ENCODE data around the gene TBCD. TPM values are rescaled to one million over a fixed set of nuclear protein-coding genes. Genes with fewer than 3 reads are reported as not detected.
A peak's percentile ranks its signal among the peaks of the same experiment; 100 is the strongest.

Gene TBCD
- total and polyA plus RNA-seq, 5 donors from 2014 or later = 39.2 to 146 (median 86.4) TPM

- Mint-ChIP-seq H3K4me3 (no peak overlapping the region), H3K9me3 (no peaks in the 10 kb centered on the region), H3K36me3 (peaks cover 4% of the 10 kb centered on the region), H3K4me1 (no peaks in the 10 kb centered on the region), H3K27ac (no peak overlapping the region), H3K27me3 (no peaks in the 10 kb centered on the region)
- Histone ChIP-seq H3K27ac (ENCODE audit: insufficient read depth, low read length, poor library complexity, severe bottlenecking) (no peak overlapping the region), H3K27me3 (ENCODE audit: control insufficient read depth, insufficient read depth, low read length) (no peaks in the 10 kb centered on the region), H3K4me1 (ENCODE audit: control insufficient read depth, insufficient read depth, low read length, poor library complexity, severe bottlenecking) (no peaks in the 10 kb centered on the region), H3K4me3 (ENCODE audit: low read depth, low read length) (no peak overlapping the region), H3K9me3 (ENCODE audit: control insufficient read depth in 2 of 2, low read length in 2 of 2) (no peaks in the 10 kb centered on the region), H3K36me3 (ENCODE audit: control insufficient read depth, insufficient read depth, low read length) (no peaks in the 10 kb centered on the region)
- DNase-seq (no peak), ATAC-seq (ENCODE audit: low read depth in 2 of 2) (no peak)
Observed at GRCh38 chr17:82970067-82970466, 218.2 kb downstream of the TBCD start.

- H3K4me3 Mint-ChIP-seq = no peak overlapping the region
- no peak for ATAC-seq (ENCODE audit: low read depth in 2 of 2)
- no peaks in the 10 kb centered on the region for H3K9me3 Mint-ChIP-seq
- H3K4me1 Mint-ChIP-seq = no peaks in the 10 kb centered on the region
- H3K27me3 ChIP-seq (ENCODE audit: control insufficient read depth, insufficient read depth, low read length) = no peaks in the 10 kb centered on the region
- H3K27ac Mint-ChIP-seq = no peak overlapping the region
- no peaks in the 10 kb centered on the region for H3K4me1 ChIP-seq (ENCODE audit: control insufficient read depth, insufficient read depth, low read length, poor library complexity, severe bottlenecking)
- no peak for DNase-seq
- no peak overlapping the region for H3K27ac ChIP-seq (ENCODE audit: insufficient read depth, low read length, poor library complexity, severe bottlenecking)
- no peaks in the 10 kb centered on the region for H3K9me3 ChIP-seq (ENCODE audit: control insufficient read depth in 2 of 2, low read length in 2 of 2)
- H3K36me3 Mint-ChIP-seq = peaks cover 4% of the 10 kb centered on the region
- H3K27me3 Mint-ChIP-seq = no peaks in the 10 kb centered on the region
- no peak overlapping the region for H3K4me3 ChIP-seq (ENCODE audit: low read depth, low read length)
- H3K36me3 ChIP-seq (ENCODE audit: control insufficient read depth, insufficient read depth, low read length) = no peaks in the 10 kb centered on the region
Observed at GRCh38 chr17:82970818-82971590, 219.1 kb downstream of the TBCD start.

- Mint-ChIP-seq H3K27ac (no peak overlapping the region), H3K4me1 (peaks cover 0 to 2% (median 0%) of the 10 kb centered on the region in 4 donors), H3K36me3 (peaks cover 4% of the 10 kb centered on the region), H3K27me3 (no peaks in the 10 kb centered on the region), H3K9me3 (no peaks in the 10 kb centered on the region), H3K4me3 (no peak overlapping the region)
- no peaks in the 10 kb centered on the region for H3K4me1 ChIP-seq (ENCODE audit: control insufficient read depth, insufficient read depth, low read length, poor library complexity, severe bottlenecking)
- H3K36me3 ChIP-seq (ENCODE audit: control insufficient read depth, insufficient read depth, low read length) = no peaks in the 10 kb centered on the region
- no peak overlapping the region for H3K4me3 ChIP-seq (ENCODE audit: low read depth, low read length)
- H3K27me3 ChIP-seq (ENCODE audit: control insufficient read depth, insufficient read depth, low read length) = no peaks in the 10 kb centered on the region
- ATAC-seq (ENCODE audit: low read depth in 2 of 2) (no peak), DNase-seq (no peak)
- H3K9me3 ChIP-seq (ENCODE audit: control insufficient read depth in 2 of 2, low read length in 2 of 2) = no peaks in the 10 kb centered on the region
- no peak overlapping the region for H3K27ac ChIP-seq (ENCODE audit: insufficient read depth, low read length, poor library complexity, severe bottlenecking)
Observed at GRCh38 chr17:82972836-82973372, 221.0 kb downstream of the TBCD start.

GRCh38 chr17:82973456-82974135 is 221.7 kb downstream of the TBCD start:
- Histone ChIP-seq H3K36me3 (ENCODE audit: control insufficient read depth, insufficient read depth, low read length) (no peaks in the 10 kb centered on the region), H3K27ac (ENCODE audit: insufficient read depth, low read length, poor library complexity, severe bottlenecking) (no peak overlapping the region), H3K9me3 (ENCODE audit: control insufficient read depth in 2 of 2, low read length in 2 of 2) (no peaks in the 10 kb centered on the region), H3K27me3 (ENCODE audit: control insufficient read depth, insufficient read depth, low read length) (no peaks in the 10 kb centered on the region), H3K4me3 (ENCODE audit: low read depth, low read length) (no peak overlapping the region), H3K4me1 (ENCODE audit: control insufficient read depth, insufficient read depth, low read length, poor library complexity, severe bottlenecking) (peaks cover 7% of the 10 kb centered on the region)
- no peak overlapping the region for H3K27ac Mint-ChIP-seq
- H3K4me3 Mint-ChIP-seq = no peak overlapping the region
- no peak for DNase-seq
- peaks cover 4% of the 10 kb centered on the region for H3K36me3 Mint-ChIP-seq
- peaks cover 3 to 9% (median 5%) of the 10 kb centered on the region in 4 donors for H3K4me1 Mint-ChIP-seq
- no peak for ATAC-seq (ENCODE audit: low read depth in 2 of 2)
- no peaks in the 10 kb centered on the region for H3K9me3 Mint-ChIP-seq
- H3K27me3 Mint-ChIP-seq = no peaks in the 10 kb centered on the region

- no peaks in the 10 kb centered on the region for H3K9me3 Mint-ChIP-seq
- no peak for ATAC-seq (ENCODE audit: low read depth in 2 of 2)
Observed at GRCh38 chr17:82974136-82974952, 222.5 kb downstream of the TBCD start.

GRCh38 chr17:82976982-82977488 is 225.2 kb downstream of the TBCD start:
- Histone ChIP-seq H3K36me3 (ENCODE audit: control insufficient read depth, insufficient read depth, low read length) (no peaks in the 10 kb centered on the region), H3K4me1 (ENCODE audit: control insufficient read depth, insufficient read depth, low read length, poor library complexity, severe bottlenecking) (peaks cover 18% of the 10 kb centered on the region), H3K27ac (ENCODE audit: insufficient read depth, low read length, poor library complexity, severe bottlenecking) (no peak overlapping the region), H3K27me3 (ENCODE audit: control insufficient read depth, insufficient read depth, low read length) (no peaks in the 10 kb centered on the region), H3K9me3 (ENCODE audit: control insufficient read depth in 2 of 2, low read length in 2 of 2) (no peaks in the 10 kb centered on the region), H3K4me3 (ENCODE audit: low read depth, low read length) (no peak overlapping the region)
- H3K9me3 Mint-ChIP-seq = no peaks in the 10 kb centered on the region
- ATAC-seq (ENCODE audit: low read depth in 2 of 2) = no peak
- H3K36me3 Mint-ChIP-seq = peaks cover 9% of the 10 kb centered on the region
- no peak for DNase-seq
- H3K4me1 Mint-ChIP-seq = peaks cover 18 to 23% (median 22%) of the 10 kb centered on the region in 4 donors
- no peaks in the 10 kb centered on the region for H3K27me3 Mint-ChIP-seq
- H3K27ac Mint-ChIP-seq = peak overlapping the region in 1 of 3 donors; percentile 5
- no peak overlapping the region for H3K4me3 Mint-ChIP-seq

More at GRCh38 chr17:82974136-82974952, 222.5 kb downstream of the TBCD start:
- H3K4me1 Mint-ChIP-seq = peaks cover 11 to 17% (median 13%) of the 10 kb centered on the region in 4 donors
- no peak overlapping the region for H3K4me3 Mint-ChIP-seq
- Histone ChIP-seq H3K27ac (ENCODE audit: insufficient read depth, low read length, poor library complexity, severe bottlenecking) (no peak overlapping the region), H3K9me3 (ENCODE audit: control insufficient read depth in 2 of 2, low read length in 2 of 2) (no peaks in the 10 kb centered on the region), H3K4me3 (ENCODE audit: low read depth, low read length) (no peak overlapping the region), H3K27me3 (ENCODE audit: control insufficient read depth, insufficient read depth, low read length) (no peaks in the 10 kb centered on the region), H3K36me3 (ENCODE audit: control insufficient read depth, insufficient read depth, low read length) (no peaks in the 10 kb centered on the region), H3K4me1 (ENCODE audit: control insufficient read depth, insufficient read depth, low read length, poor library complexity, severe bottlenecking) (peaks cover 14% of the 10 kb centered on the region)
- no peaks in the 10 kb centered on the region for H3K27me3 Mint-ChIP-seq
- no peak overlapping the region for H3K27ac Mint-ChIP-seq
- H3K36me3 Mint-ChIP-seq = peaks cover 4% of the 10 kb centered on the region
- DNase-seq = no peak

- Histone ChIP-seq H3K36me3 (ENCODE audit: control insufficient read depth, insufficient read depth, low read length) (no peaks in the 10 kb centered on the region), H3K9me3 (ENCODE audit: control insufficient read depth in 2 of 2, low read length in 2 of 2) (no peaks in the 10 kb centered on the region), H3K4me3 (ENCODE audit: low read depth, low read length) (no peak overlapping the region), H3K27ac (ENCODE audit: insufficient read depth, low read length, poor library complexity, severe bottlenecking) (no peak overlapping the region), H3K4me1 (ENCODE audit: control insufficient read depth, insufficient read depth, low read length, poor library complexity, severe bottlenecking) (peaks cover 18% of the 10 kb centered on the region), H3K27me3 (ENCODE audit: control insufficient read depth, insufficient read depth, low read length) (no peaks in the 10 kb centered on the region)
- H3K4me3 Mint-ChIP-seq = no peak overlapping the region
- peaks cover 18 to 23% (median 22%) of the 10 kb centered on the region in 4 donors for H3K4me1 Mint-ChIP-seq
- no peaks in the 10 kb centered on the region for H3K9me3 Mint-ChIP-seq
- H3K27me3 Mint-ChIP-seq = no peaks in the 10 kb centered on the region
- H3K27ac Mint-ChIP-seq = no peak overlapping the region
- ATAC-seq (ENCODE audit: low read depth in 2 of 2) (no peak), DNase-seq (no peak)
- peaks cover 9% of the 10 kb centered on the region for H3K36me3 Mint-ChIP-seq
Observed at GRCh38 chr17:82977606-82978005, 225.7 kb downstream of the TBCD start.
